Measurements from ENCODE around the gene PXDN. TPM values are rescaled to one million over a fixed set of nuclear protein-coding genes. Genes with fewer than 3 reads are reported as not detected.
"Not testable (repeated sequence)": the region's sequence is repeated elsewhere in the genome, so short reads cannot be mapped to it uniquely, and the experiment has no call there.

Gene PXDN
- total RNA-seq, 1 donor from 2014 or later: 38.1 TPM

DNA sequence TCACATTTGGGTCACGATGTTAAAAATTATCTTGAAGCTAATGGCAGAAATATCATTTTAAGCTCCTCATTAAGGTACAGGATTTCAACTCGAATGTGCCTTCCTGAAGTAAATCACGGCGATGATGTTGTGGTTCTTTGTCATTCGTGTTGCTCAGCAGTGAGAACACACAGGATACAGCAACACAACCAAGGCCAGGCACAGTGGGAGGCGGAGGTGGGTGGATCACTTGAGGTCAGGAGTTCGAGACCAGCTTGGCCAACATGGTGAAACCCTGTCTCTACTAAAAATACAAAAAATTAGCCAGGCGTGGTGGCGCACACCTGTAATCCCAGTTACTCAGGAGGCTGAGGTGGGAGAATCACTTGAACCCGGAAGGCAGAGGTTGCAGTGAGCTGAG lies 43.9 kb downstream of the PXDN start:
- ATAC-seq; DNase-seq (ENCODE audit: low spot score); intact Hi-C loops (cut with DNase I): not testable (repeated sequence)

DNA sequence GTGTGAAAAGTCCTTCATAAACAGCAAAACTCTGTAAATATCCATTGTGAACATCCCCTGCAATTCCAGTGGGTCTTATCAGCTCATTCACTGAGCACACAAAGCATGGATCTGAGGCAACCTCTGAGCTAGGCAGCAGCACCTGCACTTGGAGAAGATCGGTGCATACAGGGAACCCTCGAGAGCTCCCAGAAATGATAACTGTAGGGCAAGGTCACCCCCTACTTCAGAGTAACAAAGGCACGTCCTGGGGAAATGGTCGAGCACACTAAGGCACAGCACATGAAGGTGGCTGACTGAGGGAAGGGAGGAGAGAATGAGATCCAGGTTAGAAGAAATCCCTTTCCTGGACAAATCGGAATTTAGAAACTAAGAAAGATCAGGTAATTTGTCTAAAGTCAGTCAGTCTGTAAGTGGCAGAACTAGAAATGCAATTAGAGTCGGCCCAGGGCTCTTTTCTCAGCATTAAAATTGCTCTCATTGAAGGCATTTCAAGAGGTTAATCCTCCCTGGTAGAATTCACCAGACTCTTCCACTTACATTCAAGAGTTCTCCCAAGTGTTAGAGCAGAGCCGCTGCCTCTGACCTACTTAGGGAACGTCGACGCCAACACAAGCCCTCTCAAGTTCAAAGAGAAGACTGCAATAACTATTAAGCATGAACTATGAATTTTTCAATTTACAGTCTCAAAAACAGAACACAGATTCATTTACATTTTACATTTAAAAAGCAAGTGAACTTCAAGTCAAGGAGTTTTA lies 45.9 kb downstream of the PXDN start:
- peak; percentile 47 for ATAC-seq
- DNase-seq (ENCODE audit: low spot score): no peak

DNA sequence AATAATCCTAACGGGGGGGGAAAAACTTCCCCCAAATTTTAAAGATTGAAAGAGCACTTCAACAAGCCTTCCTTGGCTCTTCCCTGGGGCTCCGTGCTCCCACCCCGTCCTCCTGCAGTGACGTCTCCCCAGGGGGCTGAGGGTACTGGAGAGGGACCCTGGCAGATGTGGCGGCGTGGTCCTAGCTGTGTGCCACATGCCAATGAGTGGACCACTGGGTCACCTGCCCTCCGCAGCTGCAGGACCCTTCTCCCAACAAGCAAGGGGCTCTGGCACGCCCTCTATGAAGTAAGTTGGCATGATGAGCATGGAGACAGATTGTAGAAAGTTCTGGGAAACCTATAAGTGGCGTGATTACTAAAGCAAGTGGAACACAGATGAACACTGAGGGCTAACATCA lies 46.7 kb downstream of the PXDN start:
- DNase-seq (ENCODE audit: low spot score): no peak
- intact Hi-C loops (cut with DNase I): no loop called here
- ATAC-seq: no peak

More for the DNA sequence above, 45.9 kb downstream of the PXDN start:
- intact Hi-C loops (cut with DNase I): no loop called here

DNA sequence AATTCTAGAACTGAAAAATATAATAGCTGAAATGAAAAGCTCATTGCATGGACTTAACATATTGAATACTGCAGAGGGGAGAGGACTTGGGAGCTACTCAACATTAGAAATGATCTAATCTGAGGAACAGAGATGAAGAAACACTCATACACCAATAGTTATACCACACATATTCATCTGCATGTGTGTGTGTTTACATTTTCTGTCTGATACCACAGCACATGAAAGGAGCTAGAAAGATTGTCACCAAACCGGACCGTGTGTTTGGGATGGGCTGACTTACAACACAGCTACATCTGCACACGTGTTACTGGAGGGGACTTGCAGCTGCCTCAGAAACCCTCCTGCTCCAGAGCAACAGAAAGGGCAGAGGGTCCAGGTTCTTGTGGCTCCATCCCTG lies 47.8 kb downstream of the PXDN start:
- DNase-seq (ENCODE audit: low spot score) (no peak), ATAC-seq (no peak)
- intact Hi-C loops (cut with DNase I): no loop called here

DNA sequence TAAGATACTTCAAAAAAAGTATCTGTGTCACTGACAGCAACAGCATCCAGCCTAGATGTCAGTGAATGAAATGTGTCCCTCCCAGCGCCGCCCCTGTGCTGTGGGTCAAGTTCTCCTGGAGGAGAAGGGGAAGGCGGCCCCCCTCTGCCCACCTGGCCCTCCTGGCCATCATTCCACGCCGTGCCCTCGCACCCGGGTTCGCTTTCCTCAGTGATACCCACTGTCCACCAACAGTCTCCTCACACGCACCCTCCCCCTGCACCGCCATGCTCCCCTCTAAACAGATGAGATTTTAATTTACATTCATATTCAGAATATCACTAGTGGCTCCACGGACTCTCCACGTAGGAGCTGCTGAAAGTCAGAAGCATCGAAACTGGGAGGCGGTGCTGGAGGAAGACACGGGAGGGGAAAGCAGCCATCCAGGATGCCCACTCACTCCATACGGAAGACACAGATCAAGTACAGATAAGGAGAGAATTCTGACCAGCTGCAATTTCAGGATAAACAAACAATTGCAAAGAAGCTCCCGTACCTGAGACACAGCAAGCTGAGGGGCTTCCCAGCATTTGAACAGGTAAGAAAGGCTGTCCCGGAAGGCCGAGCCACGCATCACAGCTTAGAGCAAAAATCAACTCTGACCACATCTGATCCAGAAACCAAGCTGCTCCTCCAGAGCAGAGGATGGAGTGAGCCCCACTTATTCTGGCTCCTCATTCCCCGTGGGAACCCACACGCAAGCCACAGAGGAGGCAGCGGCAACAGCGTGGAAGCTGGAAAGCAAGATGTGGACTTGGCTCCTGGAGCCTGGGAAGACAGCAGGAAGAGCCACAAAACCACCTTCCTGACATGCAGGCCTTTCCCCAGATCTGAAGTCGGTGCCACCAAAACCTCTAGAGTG lies 49.7 kb downstream of the PXDN start:
- DNase-seq (ENCODE audit: low spot score) (no peak), ATAC-seq (no peak)
- intact Hi-C loops (cut with DNase I): no loop called here

DNA sequence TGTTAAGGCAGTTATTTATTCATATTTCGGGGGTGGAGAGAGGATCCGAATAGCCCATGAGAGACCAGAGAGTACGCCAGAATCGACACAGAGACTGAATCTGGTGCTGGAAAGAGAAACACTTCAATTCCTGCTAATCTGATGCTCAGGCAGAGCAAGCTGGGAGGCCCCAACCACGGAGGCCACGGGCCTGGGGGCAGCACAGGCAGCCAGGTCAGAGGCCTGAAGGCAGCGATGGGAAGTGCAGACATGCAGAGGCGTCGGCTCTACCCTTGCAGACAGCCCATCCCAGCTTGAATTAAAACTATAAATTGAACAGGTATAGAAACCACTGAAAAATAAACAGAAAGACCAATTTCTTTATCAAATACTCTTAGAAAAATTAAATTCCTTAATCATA lies 50.6 kb downstream of the PXDN start:
- no peak for DNase-seq (ENCODE audit: low spot score)

DNA sequence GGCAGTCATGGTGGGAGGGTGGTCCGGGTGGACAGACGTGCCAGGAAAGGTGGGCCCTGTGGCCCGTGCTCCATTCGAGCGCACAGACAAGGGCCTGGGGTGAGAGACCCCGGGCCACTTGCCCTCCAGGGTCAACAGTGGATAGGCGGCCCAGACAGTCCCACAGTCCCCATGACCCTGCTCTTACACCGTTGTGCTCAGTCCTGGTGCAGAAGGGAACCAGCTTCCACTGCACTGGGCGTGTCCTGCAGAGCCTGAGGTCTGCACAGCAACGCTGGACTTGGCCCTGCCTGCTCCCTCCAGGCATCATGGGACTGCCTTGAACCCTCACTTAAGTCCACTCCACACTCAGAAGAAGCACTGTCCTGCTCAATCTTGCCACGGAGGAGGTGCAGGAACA lies 52.0 kb downstream of the PXDN start:
- intact Hi-C loops (cut with DNase I): no loop called here
- ATAC-seq (peak; percentile 36), DNase-seq (ENCODE audit: low spot score) (no peak)

More for the DNA sequence above, 50.6 kb downstream of the PXDN start:
- intact Hi-C loops (cut with DNase I): no loop called here
- no peak for ATAC-seq

DNA sequence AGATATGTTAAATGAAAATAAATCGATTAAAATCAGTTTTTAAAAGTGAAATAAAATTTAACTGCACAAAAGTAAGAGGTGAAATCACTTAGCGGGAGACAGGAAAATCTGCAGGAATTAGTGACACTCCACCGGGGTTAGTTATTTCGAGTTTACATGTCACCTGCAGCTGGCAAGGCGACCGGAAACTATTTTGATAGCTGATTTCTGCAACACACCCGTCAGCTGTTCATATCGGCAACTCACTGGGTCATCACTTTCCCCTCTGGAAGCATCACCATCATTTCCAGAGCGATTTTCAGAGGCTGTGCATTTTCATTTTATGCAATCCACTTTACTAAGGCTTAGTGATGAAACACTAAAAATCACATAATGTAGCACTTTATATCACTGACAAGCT lies 52.9 kb downstream of the PXDN start:
- intact Hi-C loops (cut with DNase I): no loop called here
- no peak for DNase-seq (ENCODE audit: low spot score)
- ATAC-seq: no peak

DNA sequence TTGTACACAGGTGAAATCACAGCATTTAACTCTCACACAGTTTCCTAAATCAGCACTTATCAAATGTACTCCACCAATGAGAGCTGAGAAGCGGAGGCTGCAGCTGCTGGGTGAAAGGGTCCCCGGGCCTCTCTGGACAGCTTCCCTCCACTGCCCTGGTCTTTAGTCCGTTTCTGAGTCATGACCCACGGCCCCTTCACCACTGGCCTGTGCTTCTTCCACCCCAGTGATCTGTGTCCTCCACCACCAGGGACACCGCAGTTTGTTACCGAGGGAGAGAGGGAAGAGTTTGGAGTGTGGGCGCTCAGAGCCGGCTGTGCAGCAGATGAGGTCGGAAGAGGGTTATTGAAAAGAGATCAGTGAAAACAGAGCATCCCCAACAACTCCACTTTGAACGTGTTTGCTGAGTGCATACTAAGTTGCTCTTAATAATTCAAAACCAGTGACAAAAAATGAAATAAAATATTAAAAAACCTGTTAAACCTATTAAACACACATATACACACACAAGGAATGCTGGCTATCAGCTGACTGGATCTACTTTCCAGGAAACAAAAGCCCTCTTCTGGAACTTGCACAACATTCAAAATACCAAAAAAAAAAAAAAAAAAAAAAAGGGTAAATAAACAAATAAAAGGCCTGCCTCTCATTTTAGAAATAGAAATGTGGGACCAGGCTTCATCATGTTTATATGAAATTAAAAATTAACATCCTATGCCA lies 54.1 kb downstream of the PXDN start:
- ATAC-seq (peak; percentile 9), DNase-seq (ENCODE audit: low spot score) (no peak)
- intact Hi-C loops (cut with DNase I): no loop called here

DNA sequence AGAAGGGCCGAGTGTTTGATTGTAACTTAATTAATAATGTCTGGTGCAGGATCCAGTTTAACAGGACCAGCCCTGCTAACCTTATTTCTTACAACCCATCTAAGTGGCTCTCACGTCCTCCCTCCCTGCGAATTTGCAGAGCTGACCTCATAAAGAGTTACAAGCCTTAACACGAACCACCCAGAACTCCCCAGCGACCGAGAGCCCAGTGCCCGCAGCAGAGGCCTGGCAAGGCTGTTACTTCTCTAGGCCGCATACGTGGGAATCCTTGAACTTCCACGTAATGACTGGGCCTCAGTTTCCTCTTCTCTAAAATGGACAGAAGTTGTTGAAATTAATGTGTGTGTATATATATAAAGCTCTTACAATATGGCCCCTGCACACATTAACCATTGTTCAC lies 55.5 kb downstream of the PXDN start:
- no peak for DNase-seq (ENCODE audit: low spot score)
- no peak for ATAC-seq

DNA sequence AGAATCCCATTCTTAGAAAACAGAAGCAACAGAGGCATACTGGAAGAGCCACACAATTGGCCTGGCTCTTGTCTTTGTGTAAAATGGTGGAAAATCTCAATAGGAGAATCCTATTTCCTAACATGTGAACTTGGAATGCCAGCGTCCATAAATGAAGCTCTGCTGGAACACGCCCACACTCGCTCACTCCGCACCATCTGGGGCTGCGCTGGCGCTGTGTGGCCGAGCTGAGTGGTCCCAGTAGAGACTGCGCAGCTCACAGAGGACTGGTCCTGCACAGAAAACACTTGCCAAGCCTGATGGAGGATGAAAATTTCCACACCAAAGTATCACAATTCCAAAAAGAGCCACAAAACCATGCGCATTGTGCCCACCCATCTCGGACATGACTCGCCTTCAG lies 56.2 kb downstream of the PXDN start:
- intact Hi-C loops (cut with DNase I): no loop called here
- DNase-seq (ENCODE audit: low spot score) (no peak), ATAC-seq (no peak)

More for the DNA sequence above, 55.5 kb downstream of the PXDN start:
- intact Hi-C loops (cut with DNase I): no loop called here

DNA sequence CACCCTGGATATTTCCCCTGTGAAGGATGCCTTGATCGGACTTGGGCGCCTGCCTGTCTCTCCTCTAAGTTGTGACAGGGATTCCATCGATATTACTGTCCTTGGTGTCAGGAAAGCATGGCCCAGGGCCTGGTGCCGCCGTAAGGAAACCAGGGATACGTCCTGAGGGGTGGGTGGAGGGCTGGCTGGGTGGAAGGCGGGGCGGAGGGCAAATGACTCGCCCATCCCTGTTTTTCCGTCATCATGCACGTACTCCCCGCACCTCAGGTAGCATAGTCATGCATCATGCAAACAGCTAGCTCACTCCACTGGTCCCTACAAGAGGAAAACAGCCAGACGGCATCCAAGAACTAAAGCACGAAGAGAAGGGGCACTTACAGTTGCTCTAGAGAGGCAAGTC lies 57.1 kb downstream of the PXDN start:
- DNase-seq (ENCODE audit: low spot score) (peak; percentile 37), ATAC-seq (no peak)
- intact Hi-C loops (cut with DNase I): no loop called here

DNA sequence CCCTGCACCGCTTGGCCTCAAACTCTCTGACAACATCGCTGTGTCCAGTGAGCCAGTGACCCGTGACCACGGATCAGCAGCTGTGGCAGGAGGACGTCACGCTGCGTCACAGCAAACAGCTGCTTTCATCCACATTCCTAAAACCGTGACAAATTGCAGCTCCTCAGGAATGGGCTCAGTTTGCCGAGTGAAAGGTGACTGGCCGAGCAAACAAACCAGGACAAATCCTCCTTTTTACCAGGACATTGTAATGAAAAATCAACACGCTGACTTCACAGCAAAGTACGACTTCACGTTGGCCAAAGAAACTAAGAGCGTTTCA lies 57.6 kb downstream of the PXDN start:
- intact Hi-C loops (cut with DNase I): no loop called here
- DNase-seq (ENCODE audit: low spot score) (no peak), ATAC-seq (no peak)

DNA sequence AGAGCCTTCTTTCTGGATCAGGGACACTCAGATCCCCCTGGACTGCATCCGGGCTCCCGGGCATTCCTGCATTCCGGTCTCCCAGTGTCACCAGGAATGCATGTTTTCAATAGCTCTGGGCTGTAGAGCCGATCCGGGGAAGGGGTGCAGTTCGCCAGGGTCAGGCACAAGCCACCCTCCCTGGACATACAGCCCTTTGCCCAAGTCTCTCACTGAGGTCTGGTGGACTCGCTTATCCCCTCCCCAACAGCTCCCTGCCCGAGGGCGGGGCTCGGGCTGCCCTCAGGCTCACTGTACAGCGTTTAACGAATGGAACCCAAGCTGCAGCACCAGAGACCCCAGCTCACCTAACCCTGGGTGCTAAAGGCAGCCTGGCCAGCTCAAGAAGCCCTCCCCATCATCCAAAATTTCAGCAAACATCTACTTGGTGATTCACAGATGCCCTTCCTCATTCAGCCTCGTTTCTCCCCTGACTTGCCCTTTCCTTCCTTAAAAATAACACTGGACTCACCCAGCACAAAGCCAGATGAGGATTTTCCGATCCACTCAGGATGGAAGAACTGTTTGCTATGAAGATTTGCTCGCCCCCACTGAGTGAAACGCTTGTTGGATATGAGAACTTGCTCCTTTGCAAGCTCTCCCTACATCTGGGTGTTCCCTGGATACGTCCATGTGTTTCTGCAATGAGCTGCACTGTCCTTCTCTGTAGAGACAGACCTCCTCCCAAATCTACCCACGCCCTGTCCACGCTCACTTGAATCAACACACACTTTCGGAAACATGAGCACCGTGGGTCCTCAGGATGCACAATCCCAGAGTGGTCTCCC lies 58.1 kb downstream of the PXDN start:
- intact Hi-C loops (cut with DNase I): no loop called here
- DNase-seq (ENCODE audit: low spot score) (peak; percentile 39), ATAC-seq (peak; percentile 7)

DNA sequence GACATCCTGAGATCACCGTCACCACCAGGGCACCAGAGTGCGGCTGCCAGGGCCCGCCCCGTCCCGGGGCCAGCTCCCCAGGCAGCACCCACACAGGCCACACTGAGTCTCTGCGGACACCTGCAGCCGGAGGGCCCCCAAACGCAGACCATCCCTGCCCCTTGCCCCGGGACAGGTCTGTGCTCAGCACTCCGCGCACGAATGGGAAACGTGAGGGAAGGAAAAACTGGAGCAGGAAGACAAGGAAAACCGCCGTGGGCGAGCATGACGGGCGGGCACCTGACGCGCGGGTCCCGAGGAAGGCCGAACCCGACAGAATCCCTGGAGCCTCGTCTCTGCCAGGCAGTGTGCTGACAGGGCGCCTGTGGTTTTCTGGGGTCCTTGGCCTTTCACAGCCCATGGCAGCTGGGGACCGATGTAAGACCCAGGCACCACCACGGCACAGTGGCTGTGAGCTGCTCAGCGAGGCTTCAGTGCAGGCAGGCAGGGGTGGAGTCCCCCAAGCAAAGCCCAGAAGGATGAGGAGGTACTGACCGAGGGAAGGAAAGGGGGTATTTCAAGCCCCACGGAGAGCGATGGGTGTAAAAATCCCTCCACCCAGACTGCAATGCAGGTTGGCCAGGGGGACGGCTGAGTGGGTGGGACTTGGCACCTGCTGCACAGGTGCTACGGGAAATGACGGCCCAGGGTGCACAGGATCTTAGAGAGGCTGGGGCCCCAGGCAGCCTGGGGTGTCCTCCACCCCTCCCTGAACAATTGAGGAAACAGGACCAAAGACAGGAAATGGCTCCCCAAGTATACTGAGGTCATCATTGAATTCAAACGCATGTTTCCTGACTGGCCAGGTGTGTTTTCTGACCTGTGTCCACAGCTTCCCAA lies 59.0 kb downstream of the PXDN start:
- ATAC-seq (no peak), DNase-seq (ENCODE audit: low spot score) (peak; percentile 56)
- intact Hi-C loops (cut with DNase I): no loop called here

DNA sequence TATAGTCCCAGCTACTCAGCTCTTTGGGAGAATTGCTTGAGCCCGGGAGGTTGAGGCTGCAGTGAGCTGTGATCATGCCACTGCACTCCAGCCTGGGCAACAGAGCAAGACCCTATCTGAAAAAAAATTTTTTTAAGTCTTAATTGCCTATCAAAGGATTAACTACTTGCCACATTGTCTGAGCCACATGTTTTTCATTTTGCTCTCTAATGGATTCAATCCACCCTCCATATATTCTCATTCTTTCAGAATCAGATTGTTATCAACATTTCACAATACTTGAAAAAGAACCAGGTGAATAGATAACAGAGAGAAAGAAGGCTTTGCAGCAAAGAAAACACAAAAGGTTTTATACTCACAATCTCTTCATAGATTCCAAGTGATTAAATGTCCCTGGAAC lies 61.0 kb downstream of the PXDN start:
- intact Hi-C loops (cut with DNase I): no loop called here
- no peak for DNase-seq (ENCODE audit: low spot score)

DNA sequence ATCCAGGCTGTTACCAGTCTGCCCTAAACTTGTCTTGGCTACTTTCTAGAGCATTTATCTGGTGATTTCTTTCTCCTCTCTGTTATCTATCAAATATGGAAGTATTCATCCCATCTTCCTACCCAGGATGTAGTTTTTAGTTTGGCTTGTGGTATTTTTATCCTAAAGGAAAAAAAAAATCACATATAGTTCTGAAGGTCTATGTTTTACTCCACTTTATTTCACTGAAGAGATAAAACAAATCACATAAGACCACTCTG lies 62.2 kb downstream of the PXDN start:
- intact Hi-C loops (cut with DNase I): no loop called here
- ATAC-seq: no peak
- no peak for DNase-seq (ENCODE audit: low spot score)

More for the DNA sequence above, 61.0 kb downstream of the PXDN start:
- no peak for ATAC-seq
